Measurements from ENCODE around the gene TYMS. TPM values are rescaled to one million over a fixed set of nuclear protein-coding genes. Genes with fewer than 3 reads are reported as not detected.
A peak's percentile ranks its signal among the peaks of the same experiment; 100 is the strongest.

The TYMS gene
- total and polyA plus RNA-seq, 9 of the 15 experiments (the other 6 are each of a cell fraction or from before 2014, with no cell fraction given) = 69.1 to 409 (median 175) TPM

- TF ChIP-seq E2F5 (CRISPR knock-in tag; IDR thresholded peaks at IDR 0.05) = no peak
- TF ChIP-seq, protein P1, sequence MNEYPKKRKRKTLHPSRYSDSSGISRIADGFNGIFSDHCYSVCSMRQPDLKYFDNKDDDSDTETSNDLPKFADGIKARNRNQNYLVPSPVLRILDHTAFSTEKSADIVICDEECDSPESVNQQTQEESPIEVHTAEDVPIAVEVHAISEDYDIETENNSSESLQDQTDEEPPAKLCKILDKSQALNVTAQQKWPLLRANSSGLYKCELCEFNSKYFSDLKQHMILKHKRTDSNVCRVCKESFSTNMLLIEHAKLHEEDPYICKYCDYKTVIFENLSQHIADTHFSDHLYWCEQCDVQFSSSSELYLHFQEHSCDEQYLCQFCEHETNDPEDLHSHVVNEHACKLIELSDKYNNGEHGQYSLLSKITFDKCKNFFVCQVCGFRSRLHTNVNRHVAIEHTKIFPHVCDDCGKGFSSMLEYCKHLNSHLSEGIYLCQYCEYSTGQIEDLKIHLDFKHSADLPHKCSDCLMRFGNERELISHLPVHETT (CRISPR knock-in tag; conservative IDR thresholded peaks at IDR 0.05 in 1 of 2, IDR thresholded peaks at IDR 0.05 in 1 of 2) = no peak
- TF ChIP-seq DACH1 (IDR thresholded peaks at IDR 0.05; ENCODE audit: partially characterized antibody) = no peak
Measured at GRCh38 chr18:666177-666576, 8.7 kb downstream of the TYMS start (continued).

DNA sequence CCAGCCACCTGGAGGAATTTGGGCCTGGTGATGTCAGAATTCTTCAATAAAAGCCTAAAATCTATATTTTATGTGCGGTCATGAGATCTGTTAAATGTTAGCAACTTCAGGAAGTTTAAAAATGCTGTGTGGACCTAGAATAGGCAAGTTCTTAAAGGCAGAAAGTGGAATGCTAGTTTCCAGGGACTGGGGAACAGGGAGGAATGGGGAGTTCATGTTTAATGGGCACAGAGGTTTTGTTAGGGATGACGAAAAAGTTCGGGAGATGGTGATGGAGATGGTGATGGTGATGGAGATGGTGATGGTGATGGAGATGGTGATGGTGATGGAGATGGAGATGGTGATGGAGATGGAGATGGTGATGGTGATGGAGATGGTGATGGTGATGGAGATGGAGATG lies 9.2 kb downstream of the TYMS start:
- no TSS peak for BruUV-seq (replicated peaks)
- FAIRE-seq = no peak
- intact Hi-C loops (cut with micrococcal nuclease) (no loop called here), in situ Hi-C loops (cut with MboI) (no loop called here)
- Histone ChIP-seq H3K27ac (ENCODE audit: extremely low read depth, low read depth, low read length) (no peak overlapping the region), H2AFZ (ENCODE audit: low read depth, low read length) (no peak overlapping the region), H3K79me2 (ENCODE audit: control insufficient read depth, insufficient read depth, low read length) (peaks cover 42% of the 10 kb centered on the region), H3K9me3 (replicated peaks; ENCODE audit: control insufficient read depth, insufficient read depth, low read depth, low read length) (0 out of 2 replicates have a peak, but pooled peaks cover 3% of the 10 kb centered on the region), H3K9ac (ENCODE audit: insufficient read depth in 1 of 2, low read depth in 2 of 2, low read length in 2 of 2) (no peak overlapping the region), H3K4me1 (replicated peaks in 1 of 2; ENCODE audit: control insufficient read depth in 2 of 2, insufficient read depth in 2 of 2, low read length in 2 of 2) (no peaks in the 10 kb centered on the region; a peak in 1 of 5 replicates), H3K27me3 (ENCODE audit: control insufficient read depth in 2 of 2, insufficient read depth in 2 of 2, low read length in 2 of 2) (no peaks in the 10 kb centered on the region), H3K9me1 (ENCODE audit: control insufficient read depth, insufficient read depth, low read length) (no peaks in the 10 kb centered on the region), H3K4me2 (ENCODE audit: insufficient read depth, low read length) (no peak overlapping the region), H4K20me1 (replicated peaks; ENCODE audit: control insufficient read depth, insufficient read depth, low read length) (peaks cover 9% of the 10 kb centered on the region; the same call in 1 of the 2 replicates), H3K4me3 (no peak overlapping the region), H3K36me3 (ENCODE audit: control insufficient read depth, insufficient read depth, low read length) (peaks cover 59% of the 10 kb centered on the region)
- ATAC-seq = no peak
- ChIA-PET POLR2A (interaction anchor here (1.0 to 1.2 kb wide), 2 partner anchors 12 to 37 kb away, joined by 3 to 4 read pairs; no protein-coding TSS in a partner anchor), CTCF (ENCODE audit: low intra/inter-chr PET ratio) (interaction anchor here (1.3 kb wide), 1 partner anchor 164 kb away, joined by 5 read pairs; no protein-coding TSS in a partner anchor)
- WGBS (ENCODE audit: insufficient coverage, low coverage, missing lambda C conversion rate) = 93% methylated on average over 3 of the region's 3 CpGs
- no peak for DNase-seq (ENCODE audit: extremely low read depth in 1 of 4, low spot score in 3 of 4)
- TF ChIP-seq HDGF (IDR thresholded peaks at IDR 0.05) = no peak
- no peak for TF ChIP-seq MED1 (CRISPR knock-in tag; IDR thresholded peaks at IDR 0.05; ENCODE audit: borderline replicate concordance)
- no peak for TF ChIP-seq NCOA2 (IDR thresholded peaks at IDR 0.05; ENCODE audit: partially characterized antibody in 2 of 2)
- TF ChIP-seq, protein P2, sequence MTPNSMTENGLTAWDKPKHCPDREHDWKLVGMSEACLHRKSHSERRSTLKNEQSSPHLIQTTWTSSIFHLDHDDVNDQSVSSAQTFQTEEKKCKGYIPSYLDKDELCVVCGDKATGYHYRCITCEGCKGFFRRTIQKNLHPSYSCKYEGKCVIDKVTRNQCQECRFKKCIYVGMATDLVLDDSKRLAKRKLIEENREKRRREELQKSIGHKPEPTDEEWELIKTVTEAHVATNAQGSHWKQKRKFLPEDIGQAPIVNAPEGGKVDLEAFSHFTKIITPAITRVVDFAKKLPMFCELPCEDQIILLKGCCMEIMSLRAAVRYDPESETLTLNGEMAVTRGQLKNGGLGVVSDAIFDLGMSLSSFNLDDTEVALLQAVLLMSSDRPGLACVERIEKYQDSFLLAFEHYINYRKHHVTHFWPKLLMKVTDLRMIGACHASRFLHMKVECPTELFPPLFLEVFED (CRISPR knock-in tag; conservative IDR thresholded peaks at IDR 0.05) = no peak
- no peak for TF ChIP-seq GMEB1 (CRISPR knock-in tag; IDR thresholded peaks at IDR 0.05)
- TF ChIP-seq CGGBP1 (CRISPR knock-in tag; IDR thresholded peaks at IDR 0.05) = no peak
- peak; percentile 36 for TF ChIP-seq SUPT5H (IDR thresholded peaks at IDR 0.05)
- no peak for TF ChIP-seq MAFF (IDR thresholded peaks at IDR 0.05; ENCODE audit: low read length)
- no peak for TF ChIP-seq DIDO1 (tag; IDR thresholded peaks at IDR 0.05; ENCODE audit: low read depth)
- TF ChIP-seq GATA2 (CRISPR knock-in tag; IDR thresholded peaks at IDR 0.05) = 0 out of 2 replicates have a peak, but pooled peaks have one; percentile 13
- TF ChIP-seq, protein P3, sequence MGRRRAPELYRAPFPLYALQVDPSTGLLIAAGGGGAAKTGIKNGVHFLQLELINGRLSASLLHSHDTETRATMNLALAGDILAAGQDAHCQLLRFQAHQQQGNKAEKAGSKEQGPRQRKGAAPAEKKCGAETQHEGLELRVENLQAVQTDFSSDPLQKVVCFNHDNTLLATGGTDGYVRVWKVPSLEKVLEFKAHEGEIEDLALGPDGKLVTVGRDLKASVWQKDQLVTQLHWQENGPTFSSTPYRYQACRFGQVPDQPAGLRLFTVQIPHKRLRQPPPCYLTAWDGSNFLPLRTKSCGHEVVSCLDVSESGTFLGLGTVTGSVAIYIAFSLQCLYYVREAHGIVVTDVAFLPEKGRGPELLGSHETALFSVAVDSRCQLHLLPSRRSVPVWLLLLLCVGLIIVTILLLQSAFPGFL (CRISPR knock-in tag; IDR thresholded peaks at IDR 0.05) = no peak
